Cardiac fibroblast (primary cell): Measurements from ENCODE around the gene SEBOX.
A peak's percentile ranks its signal among the peaks of the same experiment; 100 is the strongest.

ENCODE experiments used
- DNase-seq, 2 donors: peaks; one replicate each; pipeline versions ENCODE4 v3.0.0 to v3.0.0-alpha.2; 2010; ENCODE audit warnings: low read depth in 2 of 2
- H3K4me3 ChIP-seq, 2 donors: replicated peaks in 1 of 2; 1 replicate in 1 of 2; 2 replicates in 1 of 2; pipeline ENCODE4 v1.5.1; 2011; ENCODE audit warnings: low read depth in 2 of 2, low read length in 2 of 2, mild to moderate bottlenecking in 2 of 2, moderate library complexity in 1 of 2
- TF ChIP-seq, protein P1 (sequence below): IDR thresholded peaks from one replicate; pipeline ENCODE4 v1.5.1; 2011; ENCODE audit warnings: low read depth, mild to moderate bottlenecking, low read length, inconsistent platforms

Gene SEBOX

GRCh38 chr17:28365487-28365886 lies 488 bp upstream of the SEBOX start:
- DNase-seq, result no peak
- TF ChIP-seq, protein P1, sequence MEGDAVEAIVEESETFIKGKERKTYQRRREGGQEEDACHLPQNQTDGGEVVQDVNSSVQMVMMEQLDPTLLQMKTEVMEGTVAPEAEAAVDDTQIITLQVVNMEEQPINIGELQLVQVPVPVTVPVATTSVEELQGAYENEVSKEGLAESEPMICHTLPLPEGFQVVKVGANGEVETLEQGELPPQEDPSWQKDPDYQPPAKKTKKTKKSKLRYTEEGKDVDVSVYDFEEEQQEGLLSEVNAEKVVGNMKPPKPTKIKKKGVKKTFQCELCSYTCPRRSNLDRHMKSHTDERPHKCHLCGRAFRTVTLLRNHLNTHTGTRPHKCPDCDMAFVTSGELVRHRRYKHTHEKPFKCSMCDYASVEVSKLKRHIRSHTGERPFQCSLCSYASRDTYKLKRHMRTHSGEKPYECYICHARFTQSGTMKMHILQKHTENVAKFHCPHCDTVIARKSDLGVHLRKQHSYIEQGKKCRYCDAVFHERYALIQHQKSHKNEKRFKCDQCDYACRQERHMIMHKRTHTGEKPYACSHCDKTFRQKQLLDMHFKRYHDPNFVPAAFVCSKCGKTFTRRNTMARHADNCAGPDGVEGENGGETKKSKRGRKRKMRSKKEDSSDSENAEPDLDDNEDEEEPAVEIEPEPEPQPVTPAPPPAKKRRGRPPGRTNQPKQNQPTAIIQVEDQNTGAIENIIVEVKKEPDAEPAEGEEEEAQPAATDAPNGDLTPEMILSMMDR, result no peak
- H3K4me3 ChIP-seq, result no peak overlapping the region

DNA sequence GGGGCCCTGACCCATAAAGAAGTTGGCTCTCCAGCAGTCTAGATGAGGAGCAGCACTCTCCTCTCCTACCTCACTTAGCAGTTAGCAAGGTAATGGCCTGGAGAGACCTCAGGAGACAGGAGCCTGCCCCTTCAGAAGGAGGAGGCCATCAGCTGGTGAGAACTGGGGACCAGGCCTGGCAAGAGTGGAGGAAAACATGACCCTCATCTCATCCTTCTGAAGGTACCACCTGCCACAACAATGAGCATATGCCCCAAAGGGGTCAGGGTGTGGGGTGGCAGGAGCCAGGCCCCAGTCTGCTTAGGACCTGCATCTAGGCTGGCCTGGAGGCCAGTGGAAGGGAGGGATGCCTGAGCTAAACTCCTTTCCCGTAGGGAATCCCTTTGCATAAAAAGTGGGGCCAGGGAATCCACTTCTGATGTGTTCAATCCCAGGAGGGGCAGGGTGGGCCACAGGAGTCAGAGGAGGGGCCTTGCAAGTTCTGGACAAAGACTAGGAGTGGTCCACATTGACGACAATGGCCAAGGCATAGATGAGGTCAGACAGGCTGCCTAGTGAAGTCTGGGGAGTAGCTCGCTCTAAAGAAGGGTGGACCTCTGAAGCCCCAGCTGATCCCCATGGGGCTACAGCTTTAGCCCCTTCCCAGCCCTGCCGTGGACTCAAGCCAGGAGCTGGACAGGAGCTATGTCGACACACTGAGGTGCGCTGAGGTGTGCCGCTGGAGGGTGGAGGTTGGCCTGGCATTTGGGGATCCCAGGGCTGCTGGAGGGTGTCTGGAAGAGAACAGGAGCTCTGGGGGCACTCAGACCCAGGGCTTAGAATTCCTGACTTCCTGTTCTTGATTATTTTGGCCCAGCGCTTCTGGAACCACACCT lies 986 bp downstream of the SEBOX start:
- DNase-seq, result no peak
- H3K4me3 ChIP-seq, result no peak overlapping the region
- TF ChIP-seq, protein P1, result no peak

DNA sequence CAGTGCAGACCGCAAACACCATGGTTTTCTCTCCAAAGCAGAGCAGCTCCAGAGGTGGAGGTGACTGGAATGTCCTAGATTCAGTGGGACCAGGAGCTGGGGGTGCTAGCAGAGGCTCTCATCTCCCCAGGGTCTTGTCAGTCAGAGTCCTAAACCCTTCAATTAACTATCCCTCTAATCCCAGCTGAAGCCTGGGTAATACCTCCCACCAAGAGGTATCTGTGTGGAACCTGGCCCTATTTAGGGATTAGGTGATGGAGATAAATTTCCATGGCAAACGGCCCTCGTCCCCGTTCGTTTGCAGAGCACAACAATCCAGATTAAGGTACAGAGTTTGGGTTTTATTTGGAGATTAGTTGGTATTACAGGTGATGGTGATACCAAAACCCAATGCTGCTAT lies 1.8 kb downstream of the SEBOX start:
- TF ChIP-seq, protein P1, result no peak
- no peak overlapping the region for H3K4me3 ChIP-seq
- no peak for DNase-seq

DNA sequence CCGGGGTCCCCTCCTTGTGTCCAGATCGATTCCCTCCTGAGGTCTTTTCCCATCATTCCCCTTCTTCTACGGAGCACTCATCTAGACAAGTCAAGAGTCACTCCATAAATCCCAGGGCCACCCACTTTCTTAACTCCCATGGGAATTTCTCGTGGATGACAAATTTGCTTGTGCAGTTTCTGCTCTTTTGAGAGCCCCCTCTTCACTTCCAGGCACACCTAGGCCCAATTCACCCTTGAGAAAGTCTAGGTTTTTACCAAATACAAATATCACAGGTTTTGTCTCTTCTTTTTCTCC lies 7.2 kb downstream of the SEBOX start:
- H3K4me3 ChIP-seq, result peak overlapping the region; percentile 90 to 96
- no peak for DNase-seq

DNA sequence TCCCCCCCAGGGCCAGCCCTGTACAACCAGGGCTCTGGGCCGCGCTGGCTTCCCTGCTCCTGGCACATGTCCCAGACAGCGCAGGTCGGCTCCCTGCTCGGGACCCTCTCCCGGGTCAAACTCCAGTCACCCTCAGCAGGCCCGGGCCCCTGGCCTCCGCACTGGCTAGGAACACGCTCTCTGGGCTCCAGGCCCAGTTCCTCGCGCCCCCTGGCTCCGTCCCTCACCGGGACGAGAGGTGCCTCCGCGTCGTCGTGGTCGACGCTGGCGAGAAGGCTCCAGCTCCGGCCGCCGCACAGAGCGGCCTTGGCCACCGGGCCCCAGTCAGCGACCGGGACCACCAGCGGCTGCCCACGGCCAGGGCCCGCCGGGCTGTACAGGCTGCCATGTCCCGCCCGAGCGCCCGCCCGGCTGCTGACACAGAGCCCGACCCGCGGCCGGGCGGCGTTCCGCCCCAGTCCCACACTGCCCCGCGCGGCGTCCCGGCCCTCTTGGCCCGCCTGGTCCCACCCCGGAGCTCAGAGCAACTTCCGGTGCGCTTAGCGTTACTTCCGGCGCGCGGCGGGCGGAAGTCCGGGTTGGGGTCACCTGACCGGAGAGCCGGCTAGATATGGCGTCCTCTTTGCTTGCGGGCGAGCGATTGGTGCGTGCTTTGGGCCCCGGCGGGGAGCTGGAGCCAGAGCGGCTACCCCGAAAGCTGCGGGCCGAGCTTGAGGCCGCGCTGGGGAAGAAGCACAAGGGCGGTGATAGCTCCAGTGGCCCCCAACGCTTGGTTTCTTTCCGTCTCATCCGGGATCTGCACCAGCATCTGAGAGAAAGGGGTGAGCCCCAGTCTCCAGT lies 7.7 kb downstream of the SEBOX start, which contains the start of gene POLDIP2:
TSS of gene POLDIP2 (minus strand) at position 467 of the 840 bp plus-strand sequence. CDS start at position 388, 79 bp downstream.
- peak; percentile 95 to 97 for DNase-seq

More for the DNA sequence above, 7.2 kb downstream of the SEBOX start:
- TF ChIP-seq, protein P1, result no peak

DNA sequence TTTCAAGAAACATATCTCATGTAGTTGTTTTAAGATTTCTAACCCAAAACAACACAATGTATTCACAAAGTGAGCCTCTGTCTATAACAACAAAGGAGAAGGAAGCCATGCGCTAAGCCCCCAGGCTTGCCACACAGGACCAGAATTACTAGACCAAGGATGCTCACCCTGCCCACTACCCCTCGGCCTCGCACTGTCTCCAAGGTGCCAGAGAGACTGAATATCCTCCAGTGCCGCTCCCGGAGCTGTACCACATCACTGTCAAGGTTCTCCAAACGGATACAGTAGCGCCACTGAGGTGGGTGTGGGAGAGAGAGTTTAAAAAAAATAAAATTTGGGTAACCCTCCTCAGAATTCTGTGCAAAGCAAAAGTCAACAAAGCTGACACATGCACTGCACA lies 14.7 kb downstream of the SEBOX start:
- TF ChIP-seq, protein P1, result no peak
- DNase-seq, result no peak
- H3K4me3 ChIP-seq, result no peak overlapping the region

More for the DNA sequence above, 7.7 kb downstream of the SEBOX start, which contains the start of gene POLDIP2:
- peak within 1 kb of the TSS; percentile 95 to 96 for H3K4me3 ChIP-seq
- TF ChIP-seq, protein P1, result no peak
